Measurements from ENCODE around the gene KIRREL3.

Gene KIRREL3

GRCh38 chr11:126871792-126872191 lies 128.8 kb downstream of the KIRREL3 start:
- Histone ChIP-seq H3K4me2 (ENCODE audit: low read depth, low read length, poor library complexity, severe bottlenecking) (no peak overlapping the region), H3K27me3 (ENCODE audit: low read length) (no peaks in the 10 kb centered on the region), H3K4me3 (ENCODE audit: insufficient read depth, low read length, poor library complexity, severe bottlenecking) (no peak overlapping the region), H3K9me2 (replicated peaks; ENCODE audit: insufficient read depth, low read length) (no peaks in the 10 kb centered on the region), H4K20me1 (ENCODE audit: low read depth, low read length) (no peaks in the 10 kb centered on the region), H3K79me2 (ENCODE audit: insufficient read depth, low read length) (no peaks in the 10 kb centered on the region), H3K9me3 (ENCODE audit: insufficient read depth, low read length) (no peaks in the 10 kb centered on the region), H3K36me3 (ENCODE audit: low read length) (no peaks in the 10 kb centered on the region), H2AFZ (ENCODE audit: low read depth, low read length, severe bottlenecking) (no peak overlapping the region), H3F3A (ENCODE audit: insufficient read depth) (no peaks in the 10 kb centered on the region), H3K27ac (ENCODE audit: low read depth, low read length) (no peak overlapping the region), H3K9ac (ENCODE audit: low read length) (no peak overlapping the region)
- TF ChIP-seq EZH2phosphoT487 (conservative IDR thresholded peaks at IDR 0.05; ENCODE audit: low read length): no peak
- TF ChIP-seq, protein P1, sequence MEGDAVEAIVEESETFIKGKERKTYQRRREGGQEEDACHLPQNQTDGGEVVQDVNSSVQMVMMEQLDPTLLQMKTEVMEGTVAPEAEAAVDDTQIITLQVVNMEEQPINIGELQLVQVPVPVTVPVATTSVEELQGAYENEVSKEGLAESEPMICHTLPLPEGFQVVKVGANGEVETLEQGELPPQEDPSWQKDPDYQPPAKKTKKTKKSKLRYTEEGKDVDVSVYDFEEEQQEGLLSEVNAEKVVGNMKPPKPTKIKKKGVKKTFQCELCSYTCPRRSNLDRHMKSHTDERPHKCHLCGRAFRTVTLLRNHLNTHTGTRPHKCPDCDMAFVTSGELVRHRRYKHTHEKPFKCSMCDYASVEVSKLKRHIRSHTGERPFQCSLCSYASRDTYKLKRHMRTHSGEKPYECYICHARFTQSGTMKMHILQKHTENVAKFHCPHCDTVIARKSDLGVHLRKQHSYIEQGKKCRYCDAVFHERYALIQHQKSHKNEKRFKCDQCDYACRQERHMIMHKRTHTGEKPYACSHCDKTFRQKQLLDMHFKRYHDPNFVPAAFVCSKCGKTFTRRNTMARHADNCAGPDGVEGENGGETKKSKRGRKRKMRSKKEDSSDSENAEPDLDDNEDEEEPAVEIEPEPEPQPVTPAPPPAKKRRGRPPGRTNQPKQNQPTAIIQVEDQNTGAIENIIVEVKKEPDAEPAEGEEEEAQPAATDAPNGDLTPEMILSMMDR (IDR thresholded peaks at IDR 0.05; ENCODE audit: insufficient read depth, low read length, poor library complexity, severe bottlenecking): no peak

- H3K9me2 ChIP-seq (replicated peaks; ENCODE audit: insufficient read depth, low read length): no peaks in the 10 kb centered on the region
- no peak for TF ChIP-seq EZH2phosphoT487 (conservative IDR thresholded peaks at IDR 0.05; ENCODE audit: low read length)
- TF ChIP-seq, protein P1 (IDR thresholded peaks at IDR 0.05; ENCODE audit: insufficient read depth, low read length, poor library complexity, severe bottlenecking): no peak
- H4K20me1 ChIP-seq (ENCODE audit: low read depth, low read length): no peaks in the 10 kb centered on the region
- H3K27me3 ChIP-seq (ENCODE audit: low read length): no peaks in the 10 kb centered on the region
- H3K4me3 ChIP-seq (ENCODE audit: insufficient read depth, low read length, poor library complexity, severe bottlenecking): no peak overlapping the region
- no peak overlapping the region for H2AFZ ChIP-seq (ENCODE audit: low read depth, low read length, severe bottlenecking)
- no peak overlapping the region for H3K9ac ChIP-seq (ENCODE audit: low read length)
- H3K79me2 ChIP-seq (ENCODE audit: insufficient read depth, low read length): no peaks in the 10 kb centered on the region
- no peaks in the 10 kb centered on the region for H3F3A ChIP-seq (ENCODE audit: insufficient read depth)
- no peak overlapping the region for H3K27ac ChIP-seq (ENCODE audit: low read depth, low read length)
- no peak overlapping the region for H3K4me2 ChIP-seq (ENCODE audit: low read depth, low read length, poor library complexity, severe bottlenecking)
- no peaks in the 10 kb centered on the region for H3K36me3 ChIP-seq (ENCODE audit: low read length)
- H3K9me3 ChIP-seq (ENCODE audit: insufficient read depth, low read length): no peaks in the 10 kb centered on the region
Observed at GRCh38 chr11:126870021-126870420, 130.5 kb downstream of the KIRREL3 start.

DNA sequence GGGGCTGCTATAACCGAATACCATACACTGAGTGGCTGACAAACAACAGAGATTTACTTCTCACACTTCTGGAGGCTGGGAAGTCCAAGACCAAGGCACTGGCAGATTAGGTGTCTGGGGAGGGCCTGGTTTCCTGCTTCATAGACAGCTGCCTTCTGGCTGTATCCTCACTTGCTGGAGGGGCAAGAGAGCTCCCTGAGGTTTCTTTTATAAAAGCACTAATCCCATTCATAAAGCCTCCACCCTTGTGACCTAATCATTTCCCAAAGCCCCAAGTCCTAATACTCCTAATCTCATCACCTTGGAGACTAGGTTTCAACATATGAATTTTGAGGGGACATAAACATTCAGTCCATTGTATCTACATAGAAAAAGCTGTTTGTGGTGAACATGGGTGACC lies 131.8 kb downstream of the KIRREL3 start:
- Histone ChIP-seq H3K27me3 (ENCODE audit: low read length) (no peaks in the 10 kb centered on the region), H3K79me2 (ENCODE audit: insufficient read depth, low read length) (no peaks in the 10 kb centered on the region), H3K9me2 (replicated peaks; ENCODE audit: insufficient read depth, low read length) (no peaks in the 10 kb centered on the region), H3K9ac (ENCODE audit: low read length) (no peak overlapping the region), H3K27ac (ENCODE audit: low read depth, low read length) (no peak overlapping the region), H3K36me3 (ENCODE audit: low read length) (no peaks in the 10 kb centered on the region), H4K20me1 (ENCODE audit: low read depth, low read length) (no peaks in the 10 kb centered on the region), H2AFZ (ENCODE audit: low read depth, low read length, severe bottlenecking) (no peak overlapping the region), H3K9me3 (ENCODE audit: insufficient read depth, low read length) (no peaks in the 10 kb centered on the region), H3K4me2 (ENCODE audit: low read depth, low read length, poor library complexity, severe bottlenecking) (no peak overlapping the region), H3K4me3 (ENCODE audit: insufficient read depth, low read length, poor library complexity, severe bottlenecking) (no peak overlapping the region), H3F3A (ENCODE audit: insufficient read depth) (no peaks in the 10 kb centered on the region)
- no peak for TF ChIP-seq EZH2phosphoT487 (conservative IDR thresholded peaks at IDR 0.05; ENCODE audit: low read length)
- TF ChIP-seq, protein P1 (IDR thresholded peaks at IDR 0.05; ENCODE audit: insufficient read depth, low read length, poor library complexity, severe bottlenecking): no peak

Data from SU-DHL-6 (cell line).